HepG2 (cell line): ENCODE data around the gene ZNRF3. TPM values are rescaled to one million over a fixed set of nuclear protein-coding genes. Genes with fewer than 3 reads are reported as not detected.
A peak's percentile ranks its signal among the peaks of the same experiment; 100 is the strongest.

Experiments
- ARNTL ChIP-seq: sonication (generic); formaldehyde crosslinking; IDR thresholded peaks from 2 replicates; pipeline ENCODE4 v1.4.0; 2020; ENCODE audit warnings: mild to moderate bottlenecking, missing genetic modification reagents
- ATF2 ChIP-seq: sonication (generic); formaldehyde crosslinking; IDR thresholded peaks from 2 replicates; pipeline ENCODE4 v1.4.0; 2020; ENCODE audit warnings: missing genetic modification reagents
- ATF6 ChIP-seq: sonication (generic); formaldehyde crosslinking; conservative IDR thresholded peaks from 2 replicates; pipeline ENCODE4 v1.4.0; 2020; ENCODE audit warnings: missing genetic modification reagents
- BRD4 ChIP-seq: sonication (generic); formaldehyde crosslinking; IDR thresholded peaks from 2 replicates; pipeline ENCODE4 v1.4.0; 2020; ENCODE audit warnings: missing genetic modification reagents
- GATA4 ChIP-seq: sonication (generic); IDR thresholded peaks from 2 replicates; pipeline ENCODE4 v1.6.1; 2016; ENCODE audit warnings: antibody characterized with exemption, low read depth, borderline replicate concordance
- JUNB ChIP-seq: sonication (generic); formaldehyde crosslinking; IDR thresholded peaks from 2 replicates; pipeline ENCODE4 v1.8.0; 2022; ENCODE audit warnings: missing genetic modification reagents, mild to moderate bottlenecking, borderline replicate concordance
- KDM4B ChIP-seq: sonication (generic); formaldehyde crosslinking; IDR thresholded peaks from 2 replicates; pipeline ENCODE4 v1.4.0; 2020; ENCODE audit warnings: missing genetic modification reagents
- KLF12 ChIP-seq: sonication (generic); formaldehyde crosslinking; IDR thresholded peaks from 2 replicates; pipeline ENCODE4 v1.4.0; 2020; ENCODE audit warnings: missing genetic modification reagents, borderline replicate concordance
- NFE2L1 ChIP-seq: sonication (generic); formaldehyde crosslinking; IDR thresholded peaks from 2 replicates; pipeline ENCODE4 v1.4.0; 2020; ENCODE audit warnings: missing genetic modification reagents, mild to moderate bottlenecking, borderline replicate concordance
- NR2F2 ChIP-seq: IDR thresholded peaks from 2 replicates; pipeline ENCODE4 v1.6.1; 2012; ENCODE audit warnings: low read depth, inconsistent platforms, borderline replicate concordance
- PCBP1 ChIP-seq: fragments of 200-400 bp; formaldehyde crosslinking; IDR thresholded peaks from 2 replicates; pipeline ENCODE4 v1.6.1; 2017; ENCODE audit warnings: mild to moderate bottlenecking, low read depth, low read length, borderline replicate concordance
- RFX3 ChIP-seq: IDR thresholded peaks from 2 replicates; pipeline ENCODE4 v1.6.1; 2016; ENCODE audit warnings: missing biosample characterization, missing genetic modification reagents
- RFXAP ChIP-seq: sonication (generic); formaldehyde crosslinking; IDR thresholded peaks from 2 replicates; pipeline ENCODE4 v1.4.0; 2020; ENCODE audit warnings: missing genetic modification reagents, borderline replicate concordance
- SP2 ChIP-seq: sonication (generic); formaldehyde crosslinking; IDR thresholded peaks from 2 replicates; pipeline ENCODE4 v1.5.1; 2020; ENCODE audit warnings: mild to moderate bottlenecking, missing genetic modification reagents
- TAF1 ChIP-seq: sonication (generic); formaldehyde crosslinking; IDR thresholded peaks from 2 replicates; pipeline ENCODE4 v1.4.0; 2020; ENCODE audit warnings: missing genetic modification reagents
- TBX2 ChIP-seq: sonication (generic); formaldehyde crosslinking; IDR thresholded peaks from 2 replicates; pipeline ENCODE4 v1.5.0; 2020; ENCODE audit warnings: missing genetic modification reagents, mild to moderate bottlenecking, borderline replicate concordance
- ZNF280B ChIP-seq: sonication (generic); formaldehyde crosslinking; IDR thresholded peaks from 2 replicates; pipeline ENCODE4 v1.5.0; 2020; ENCODE audit warnings: missing genetic modification reagents, mild to moderate bottlenecking, borderline replicate concordance
- ZNF281 ChIP-seq: sonication (generic); formaldehyde crosslinking; IDR thresholded peaks from 2 replicates; pipeline ENCODE4 v1.4.0; 2020; ENCODE audit warnings: missing genetic modification reagents, borderline replicate concordance
- ZNF501 ChIP-seq: sonication (generic); formaldehyde crosslinking; IDR thresholded peaks from 2 replicates; pipeline ENCODE4 v1.5.1; 2020; ENCODE audit warnings: mild to moderate bottlenecking, moderate library complexity, missing genetic modification reagents
- ZNF547 ChIP-seq: sonication (generic); formaldehyde crosslinking; IDR thresholded peaks from 2 replicates; pipeline ENCODE4 v1.5.1; 2020; ENCODE audit warnings: mild to moderate bottlenecking, missing genetic modification reagents
- ZNF556 ChIP-seq: sonication (generic); formaldehyde crosslinking; IDR thresholded peaks from 2 replicates; pipeline ENCODE4 v1.4.0; 2020; ENCODE audit warnings: mild to moderate bottlenecking, missing genetic modification reagents, borderline replicate concordance
- polyA plus RNA-seq, 8 experiments: library from polyadenylated mRNA; depleted of rRNA in 3 of 8; stranded (reverse) in 7 of 8; unstranded in 1 of 8; fragments of >200 nt; fragmentation: Illumina TruSeq in 4 of 8; extraction: Trizol in 4 of 8; gene quantifications; 2 replicates each; pipeline versions ENCODE4 v1.2.1 to v1.2.3, GENCODE V29; 2011 to 2016; ENCODE audit warnings: low read depth in 4 of 8, missing spikeins in 1 of 8, mixed read lengths in 1 of 8; ENCODE audit not compliant: insufficient read depth in 1 of 8
- total RNA-seq, 5 experiments: library from RNA; depleted of rRNA; stranded (reverse); fragments of >200 nt; fragmentation: Illumina TruSeq; extraction: Trizol; gene quantifications; 2 replicates each; pipeline ENCODE4 v1.2.3, GENCODE V29; 2016; ENCODE audit warnings: low read depth in 1 of 5

Gene ZNRF3
- total and polyA plus RNA-seq, 2 of the 13 experiments (the other 11 are each of a cell fraction or from before 2014, with no cell fraction given) = 20.3 to 36.7 TPM

- TF ChIP-seq ZNF280B (CRISPR knock-in tag) (no peak), ATF2 (CRISPR knock-in tag) (no peak), ZNF547 (no peak), BRD4 (CRISPR knock-in tag) (no peak), ZNF281 (peak; percentile 5; the same call in 1 of the 2 replicates), JUNB (CRISPR knock-in tag) (no peak), ATF6 (CRISPR knock-in tag) (no peak), NR2F2 (peak; percentile 91), ZNF556 (CRISPR knock-in tag) (peak; percentile 41; the same call in 1 of the 2 replicates), TBX2 (CRISPR knock-in tag) (peak; percentile 77), GATA4 (no peak), SP2 (CRISPR knock-in tag) (no peak), PCBP1 (no peak), RFX3 (CRISPR knock-in tag) (no peak), ZNF501 (no peak), TAF1 (no peak), RFXAP (CRISPR knock-in tag) (no peak), NFE2L1 (CRISPR knock-in tag) (no peak), KLF12 (CRISPR knock-in tag) (no peak), KDM4B (CRISPR knock-in tag) (no peak), ARNTL (peak; percentile 63; the same call in 1 of the 2 replicates)
Observed at GRCh38 chr22:28978863-28979796, 95.8 kb downstream of the ZNRF3 start (continued).
